H1 (cell line): Measurements from ENCODE around the gene PCDHA13. TPM values are rescaled to one million over a fixed set of nuclear protein-coding genes. Genes with fewer than 3 reads are reported as not detected.
A peak's percentile ranks its signal among the peaks of the same experiment; 100 is the strongest.

Experiments
- CBX5 ChIP-seq: fragments of 300-800, 300-1000 bp; sonication (generic); IDR thresholded peaks from 2 replicates; pipeline ENCODE4 v1.7.1; 2016; ENCODE audit warnings: antibody characterized with exemption, low read length, low read depth
- CREB1 ChIP-seq: IDR thresholded peaks from 2 replicates; pipeline ENCODE4 v1.6.1; 2012; ENCODE audit warnings: inconsistent platforms
- JUND ChIP-seq: IDR thresholded peaks from 2 replicates; pipeline ENCODE4 v1.6.1; 2011; ENCODE audit warnings: mild to moderate bottlenecking, improper control_type of control experiment, low read length
- POLR2AphosphoS5 ChIP-seq: IDR thresholded peaks from 2 replicates; pipeline ENCODE4 v1.6.1; 2011; ENCODE audit warnings: low read depth, low read length
- polyA plus RNA-seq, 7 experiments: library from polyadenylated mRNA; depleted of rRNA in 3 of 7; stranded (reverse) in 5 of 7; unstranded in 2 of 7; fragments of >200 nt in 5 of 7; fragments of 200-250 nt in 2 of 7; gene quantifications; 1 replicate in 5 of 7; 2 replicates in 1 of 7; 4 replicates in 1 of 7; pipeline versions ENCODE4 v1.2.1 to v1.2.3, GENCODE V29; 2011 to 2013; ENCODE audit warnings: missing spikeins in 2 of 7, mixed read lengths in 2 of 7
- total RNA-seq: library from RNA; stranded (reverse); fragmentation: NEBNext Ultra II Directional; extraction: Animal tissue kit (Norgen Biotek cat#: 25700); gene quantifications from 2 replicates; pipeline ENCODE4 v1.2.1, GENCODE V29; 2021

PCDHA13 gene
- total and polyA plus RNA-seq, 2 of the 8 experiments (the other 6 are each of a cell fraction or from before 2014, with no cell fraction given): 1.2 to 1.3 TPM

DNA sequence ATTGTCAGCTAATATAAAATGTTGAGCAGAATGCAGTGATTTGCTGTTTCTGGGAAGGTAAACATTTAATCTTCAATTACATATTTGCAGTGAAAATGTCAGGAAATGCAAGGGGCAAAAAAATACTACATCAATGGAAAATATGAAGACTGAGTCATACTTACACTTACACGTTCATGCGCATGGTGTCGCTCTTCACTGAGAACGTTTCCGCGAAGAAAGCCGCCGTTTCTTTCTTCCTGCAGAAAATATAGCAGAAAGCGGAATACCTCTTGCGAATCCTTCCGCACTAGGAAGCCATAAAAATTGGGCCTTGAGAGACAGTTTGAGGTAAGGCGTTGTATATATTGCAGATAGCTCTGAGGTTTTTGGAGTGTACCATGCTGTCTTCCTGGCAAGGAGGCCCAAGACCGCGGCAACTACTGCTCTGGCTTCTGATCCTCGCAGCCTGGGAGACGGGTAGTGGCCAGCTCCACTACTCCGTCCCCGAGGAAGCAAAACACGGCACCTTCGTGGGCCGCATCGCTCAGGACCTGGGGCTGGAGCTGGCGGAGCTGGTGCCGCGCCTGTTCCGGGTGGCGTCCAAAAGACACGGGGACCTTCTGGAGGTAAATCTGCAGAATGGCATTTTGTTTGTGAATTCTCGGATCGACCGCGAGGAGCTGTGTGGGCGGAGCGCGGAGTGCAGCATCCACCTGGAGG lies at the start of gene PCDHA13 (continued):
- TF ChIP-seq JUND (peak; percentile 44; the same call in 1 of the 2 replicates), CREB1 (no peak), CBX5 (no peak), POLR2AphosphoS5 (no peak)
